ENCODE measurements around the gene SLC38A1.
"Not testable (repeated sequence)": the region's sequence is repeated elsewhere in the genome, so short reads cannot be mapped to it uniquely, and the experiment has no call there.

Gene SLC38A1

GRCh38 chr12:46263140-46264016 lies 5.5 kb downstream of the SLC38A1 start:
- DNase-seq: no peak

- DNase-seq: no peak
These were observed 7.2 kb downstream of the SLC38A1 start for GRCh38 chr12:46261646-46262045.

DNA sequence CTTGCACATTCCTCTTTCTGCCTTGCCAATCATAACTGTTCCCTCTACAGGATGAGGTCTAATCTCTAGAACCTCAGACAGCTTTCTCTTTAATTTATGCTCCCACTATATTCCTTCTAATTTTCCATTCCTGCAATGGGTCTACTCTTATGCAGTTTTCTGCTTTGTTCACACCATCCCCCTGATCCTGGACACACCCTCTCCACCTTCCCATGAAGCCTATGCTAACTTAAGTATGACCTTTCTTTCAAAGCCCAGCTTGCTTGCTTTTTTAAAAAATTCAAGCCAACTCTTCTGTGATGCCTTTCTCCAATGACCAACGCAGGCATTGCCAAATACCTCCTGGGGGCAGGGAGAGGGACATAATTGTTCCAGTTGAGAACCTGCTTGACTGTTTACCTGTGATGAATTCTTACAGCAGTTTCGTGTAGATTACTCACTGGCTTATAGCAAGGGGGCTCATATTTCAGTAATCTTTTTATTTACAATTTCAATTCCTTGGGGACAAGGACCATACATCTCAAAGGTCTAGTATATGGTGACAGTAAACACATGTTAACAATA lies 7.8 kb downstream of the SLC38A1 start:
- DNase-seq: no peak

DNA sequence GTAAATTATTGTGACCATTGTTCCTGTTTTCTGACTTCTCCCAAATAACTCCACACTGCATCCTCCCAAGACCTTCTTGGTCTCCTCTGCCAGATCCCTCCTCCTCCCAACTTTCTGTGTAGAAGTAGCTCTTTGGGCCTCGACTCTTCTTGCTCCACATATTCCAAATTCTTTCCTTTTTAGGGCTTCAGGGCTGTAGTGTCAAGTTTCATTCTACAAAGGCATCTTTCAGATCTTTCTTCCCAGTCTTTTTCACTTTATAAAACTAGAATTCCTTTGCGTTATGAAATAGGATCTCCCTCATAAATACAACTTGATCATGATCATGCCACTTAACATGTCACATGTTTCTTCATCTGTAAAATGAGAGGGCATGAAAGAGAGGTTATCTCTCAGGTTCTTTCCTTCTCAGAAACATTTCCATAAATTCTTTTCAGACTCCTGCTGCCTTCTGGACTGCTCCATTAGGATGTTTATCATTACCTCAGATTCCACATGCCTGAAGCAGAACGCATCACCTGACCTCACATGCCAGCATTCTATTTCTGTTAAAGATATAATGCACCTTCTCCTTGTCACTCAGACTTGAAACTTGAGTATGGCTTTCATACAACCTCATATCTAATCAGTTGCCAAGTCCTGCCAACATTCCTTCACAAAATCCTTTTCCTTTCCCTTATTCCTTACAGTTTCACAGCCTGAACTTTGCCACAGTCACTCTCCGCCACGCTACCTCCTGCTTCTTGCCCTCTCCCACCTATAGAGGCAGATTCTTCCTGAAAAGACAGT lies 8.5 kb downstream of the SLC38A1 start:
- no peak for DNase-seq

GRCh38 chr12:46259713-46260112 lies 9.1 kb downstream of the SLC38A1 start:
- DNase-seq: no peak

DNA sequence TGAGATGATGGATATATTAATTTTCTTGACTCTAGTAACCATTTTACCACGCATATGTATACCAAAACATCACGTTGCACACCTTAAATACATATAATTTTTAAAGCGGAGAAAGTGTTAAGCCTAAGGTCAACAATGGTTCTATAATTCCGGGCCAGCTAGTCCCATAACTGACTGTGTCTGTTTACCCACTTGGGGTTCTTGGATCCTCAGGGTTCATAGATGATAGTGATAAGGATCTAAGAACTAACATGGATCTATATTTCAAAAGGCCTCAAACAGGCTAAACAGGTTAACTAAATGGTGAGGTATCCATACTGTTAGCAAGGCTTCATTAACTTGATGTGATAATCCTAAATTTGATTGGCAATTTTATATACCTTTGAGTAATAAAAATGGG lies 9.8 kb downstream of the SLC38A1 start:
- no peak for DNase-seq

DNA sequence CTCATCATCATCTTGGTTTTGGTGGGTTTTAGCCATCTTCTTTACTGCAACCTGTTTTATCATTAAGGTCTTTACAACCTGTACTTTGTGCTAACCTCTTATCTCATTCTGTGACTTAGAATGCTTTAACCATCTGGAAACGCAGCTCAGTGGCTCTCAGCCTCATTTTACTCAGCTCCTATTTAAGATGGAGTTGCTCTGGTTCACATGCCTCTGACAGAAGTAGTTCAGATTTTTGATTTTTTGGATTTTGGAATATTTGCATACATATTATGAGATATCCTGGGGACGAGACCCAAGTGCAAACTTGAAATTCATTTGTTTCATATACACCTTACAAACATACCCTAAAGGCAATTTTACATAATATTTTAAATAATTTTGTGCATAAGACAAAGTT lies 10.7 kb downstream of the SLC38A1 start:
- DNase-seq: no peak

- no peak for DNase-seq
These were observed 11.9 kb downstream of the SLC38A1 start for GRCh38 chr12:46256942-46257341.

DNA sequence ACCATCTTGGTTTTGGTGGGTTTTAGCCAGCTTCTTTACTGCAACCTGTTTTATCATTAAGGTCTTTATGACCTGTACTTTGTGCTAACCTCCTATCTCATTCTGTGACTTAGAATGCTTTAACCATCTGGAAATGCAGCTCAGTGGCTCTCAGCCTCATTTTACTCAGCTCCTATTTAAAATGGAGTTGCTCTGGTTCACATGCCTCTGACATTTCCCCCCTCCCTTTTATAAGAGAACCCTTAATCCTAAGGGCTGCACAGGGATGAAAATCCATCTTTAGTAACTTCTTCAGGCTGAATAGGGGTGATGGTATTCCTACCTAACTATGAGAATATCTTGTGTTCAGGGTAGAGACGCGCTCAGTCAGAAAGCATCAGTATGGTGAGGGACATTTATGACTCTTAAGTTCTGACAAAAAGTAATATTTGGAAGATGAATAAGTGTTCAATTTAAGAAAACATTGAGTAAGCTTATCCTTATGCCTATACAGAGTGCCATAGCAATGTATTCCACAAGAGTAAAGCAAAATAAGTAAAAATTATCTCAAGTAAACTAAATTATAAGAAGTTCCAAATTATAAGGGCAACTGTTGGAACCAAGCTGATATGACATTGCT lies 15.2 kb downstream of the SLC38A1 start:
- DNase-seq: no peak

DNA sequence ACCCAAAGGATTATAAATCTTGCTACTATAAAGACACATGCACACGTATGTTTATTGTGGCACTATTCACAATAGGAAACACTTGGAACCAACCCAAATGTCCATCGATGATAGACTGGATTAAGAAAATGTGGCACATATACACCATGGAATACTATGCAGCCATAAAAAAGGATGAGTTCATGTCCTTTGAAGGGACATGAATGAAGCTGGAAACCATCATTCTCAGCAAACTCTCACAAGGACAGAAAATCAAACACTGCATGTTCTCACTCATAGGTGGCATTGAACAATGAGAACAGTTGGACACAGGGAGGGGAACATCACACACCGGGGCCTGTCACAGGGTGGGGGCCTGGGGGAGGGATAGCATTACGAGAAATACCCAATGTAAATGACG lies 16.8 kb downstream of the SLC38A1 start:
- not testable (repeated sequence) for DNase-seq

- DNase-seq: not testable (repeated sequence)
These were observed 18.9 kb downstream of the SLC38A1 start for GRCh38 chr12:46249960-46250359.

- no peak for DNase-seq
These were observed 22.7 kb downstream of the SLC38A1 start for GRCh38 chr12:46246021-46246700.

GRCh38 chr12:46244997-46245396 lies 23.8 kb downstream of the SLC38A1 start:
- no peak for DNase-seq

DNA sequence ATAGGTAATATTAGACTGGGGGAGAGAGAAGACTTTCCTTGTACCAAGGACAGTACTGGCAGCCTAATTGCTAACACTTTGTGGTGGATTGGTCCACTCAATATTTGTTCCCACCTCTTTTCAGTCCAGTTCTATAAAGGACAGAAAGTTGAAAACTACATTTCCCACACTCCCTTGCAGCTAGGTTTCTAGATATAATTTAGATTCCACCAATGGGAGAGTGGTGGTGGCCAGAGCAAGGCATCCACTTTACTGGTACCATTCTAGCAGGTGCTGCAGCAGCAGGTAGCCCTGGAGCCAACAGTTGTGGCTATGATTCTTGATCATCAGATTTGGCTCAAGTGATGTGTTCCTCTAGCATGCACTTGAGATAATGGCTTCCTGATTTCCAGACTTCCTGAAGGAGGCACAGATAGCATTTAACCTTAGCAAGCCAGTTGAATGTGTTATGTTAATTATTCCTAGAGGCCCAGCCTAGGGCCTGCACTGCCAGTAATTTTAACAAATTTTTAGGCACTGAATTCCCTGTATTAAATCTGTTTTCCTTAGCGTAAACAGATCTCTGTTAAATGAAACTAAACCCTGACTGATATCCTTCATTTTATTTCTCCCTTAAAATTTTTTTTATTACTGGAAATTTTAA lies 24.4 kb downstream of the SLC38A1 start:
- DNase-seq: no peak

DNA sequence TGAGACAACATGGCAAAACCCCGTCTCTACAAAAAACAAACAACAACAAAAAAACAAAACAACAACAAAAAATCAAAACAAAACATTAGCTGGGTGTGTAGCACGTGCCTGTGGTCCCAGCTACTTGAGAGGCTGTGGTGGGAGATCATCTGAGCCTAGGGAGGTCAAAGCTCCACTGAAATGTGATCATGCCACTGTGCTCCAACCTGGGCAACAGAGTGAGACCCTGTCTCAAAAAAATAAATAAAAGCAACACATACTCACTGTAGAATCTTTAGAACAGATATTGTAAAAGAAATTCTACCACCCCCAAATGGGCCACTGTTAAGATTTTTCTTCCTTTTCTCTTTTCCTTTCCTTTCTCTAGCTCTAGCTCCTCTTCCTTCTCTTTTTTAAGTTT lies 26.3 kb downstream of the SLC38A1 start:
- DNase-seq: no peak

DNA sequence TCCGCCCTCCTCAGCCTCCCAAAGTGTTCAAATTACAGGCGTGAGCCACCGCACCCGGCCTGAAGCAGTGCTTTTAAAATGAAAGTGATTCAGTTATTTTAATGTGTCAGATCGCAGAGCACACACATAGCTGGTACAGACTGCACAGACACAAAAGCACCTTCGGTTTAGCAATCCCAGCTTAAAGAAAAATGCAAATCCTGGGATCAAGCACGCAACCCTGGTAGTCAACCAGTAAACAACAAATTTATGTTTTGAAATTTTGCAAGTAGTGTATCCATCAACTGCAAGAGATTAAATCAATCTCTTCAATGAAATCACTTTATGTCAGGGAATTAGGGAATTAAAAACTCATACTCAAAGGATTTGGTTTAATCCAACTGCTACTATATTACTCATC lies 28.4 kb downstream of the SLC38A1 start:
- no peak for DNase-seq

- no peak for DNase-seq
These were observed 30.0 kb downstream of the SLC38A1 start for GRCh38 chr12:46238821-46239220.

DNA sequence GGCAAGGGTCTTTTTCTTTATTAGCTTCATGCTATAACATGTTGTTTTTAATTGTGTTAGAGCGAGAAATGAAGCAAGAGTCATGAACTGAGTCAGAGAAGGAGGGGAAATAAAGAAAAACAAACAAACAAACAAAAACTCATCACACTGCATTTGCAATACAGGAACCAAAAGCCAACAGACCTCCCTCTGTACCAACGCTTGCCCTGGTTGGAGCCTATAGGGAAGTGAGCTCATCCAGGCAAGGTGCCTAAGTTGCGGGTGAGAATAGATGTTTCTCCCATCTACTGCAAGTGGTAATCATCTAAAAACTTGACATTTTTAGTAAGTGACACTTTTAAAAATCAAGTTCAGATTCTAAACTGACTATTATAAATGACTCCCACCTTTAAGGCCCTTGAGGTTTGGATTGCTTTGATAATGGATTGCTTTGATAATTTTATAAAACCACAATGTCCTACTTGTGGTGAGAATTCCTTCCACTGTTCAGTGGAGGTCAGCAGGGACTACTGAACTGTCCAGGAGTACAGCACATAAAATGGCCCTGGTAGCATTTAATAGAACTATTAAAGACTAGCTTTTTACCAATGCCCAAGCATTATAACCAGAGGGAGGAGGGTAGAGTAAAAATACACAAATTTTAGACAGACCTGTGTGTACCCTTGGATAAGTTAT lies 31.3 kb downstream of the SLC38A1 start:
- DNase-seq: no peak

DNA sequence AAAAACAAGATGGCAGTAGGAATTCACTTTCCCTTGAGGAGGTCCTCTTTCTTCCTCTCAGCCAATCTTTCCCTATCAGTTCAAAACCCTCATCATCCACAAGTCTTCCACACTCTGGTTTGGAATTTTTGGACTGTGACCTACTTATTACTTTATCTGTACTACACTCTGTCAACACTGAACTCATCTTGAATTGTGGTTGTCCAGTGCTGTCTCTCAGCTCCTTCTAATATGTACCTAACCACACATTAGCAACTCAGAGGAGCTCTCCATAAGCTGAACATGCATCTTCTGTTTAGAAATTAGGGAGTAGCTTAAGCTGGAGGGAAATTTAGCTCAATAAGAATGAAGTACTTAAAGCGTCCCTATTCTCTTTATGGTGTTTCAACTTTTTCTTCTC lies 34.8 kb downstream of the SLC38A1 start:
- no peak for DNase-seq

- DNase-seq: no peak
These were observed 35.4 kb downstream of the SLC38A1 start for GRCh38 chr12:46233423-46233822.

DNA sequence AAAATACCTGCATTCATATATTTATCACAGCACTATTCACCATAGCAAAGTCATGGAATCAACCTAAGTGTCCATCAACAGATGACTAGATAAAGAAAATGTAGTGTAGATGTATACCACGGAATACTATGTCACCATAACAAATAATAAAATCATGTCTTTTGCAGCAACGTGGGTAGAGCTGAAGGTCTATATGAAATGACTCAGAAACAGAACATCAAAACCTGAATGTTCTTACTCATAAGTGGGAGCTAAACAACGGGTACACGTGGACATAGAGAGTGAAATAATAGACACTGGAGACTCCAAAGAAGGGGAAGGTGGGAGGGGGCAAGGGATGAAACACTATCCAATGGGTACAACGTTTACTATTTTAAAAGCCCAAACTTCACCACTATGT lies 37.9 kb downstream of the SLC38A1 start:
- DNase-seq: no peak

- DNase-seq: no peak
These were observed 38.5 kb downstream of the SLC38A1 start for GRCh38 chr12:46230306-46230705.

Measured in midbrain (tissue), 1 donor.